ENCODE measurements around the gene APBA2. TPM values are rescaled to one million over a fixed set of nuclear protein-coding genes. Genes with fewer than 3 reads are reported as not detected.

The APBA2 gene
- total and polyA plus RNA-seq, 3 donors from 2014 or later, result 18.5 to 37.7 (median 29.5) TPM

GRCh38 chr15:29107971-29108645, 222.3 kb downstream of the APBA2 start:
- Histone ChIP-seq H3K27ac (no peak overlapping the region), H3K36me3 (ENCODE audit: low read depth, missing control alignments) (no peaks in the 10 kb centered on the region), H3K9me3 (no peaks in the 10 kb centered on the region), H3K27me3 (no peaks in the 10 kb centered on the region), H3K4me1 (peaks cover 8% of the 10 kb centered on the region), H3K4me3 (no peak overlapping the region)
- TF ChIP-seq, protein P1, sequence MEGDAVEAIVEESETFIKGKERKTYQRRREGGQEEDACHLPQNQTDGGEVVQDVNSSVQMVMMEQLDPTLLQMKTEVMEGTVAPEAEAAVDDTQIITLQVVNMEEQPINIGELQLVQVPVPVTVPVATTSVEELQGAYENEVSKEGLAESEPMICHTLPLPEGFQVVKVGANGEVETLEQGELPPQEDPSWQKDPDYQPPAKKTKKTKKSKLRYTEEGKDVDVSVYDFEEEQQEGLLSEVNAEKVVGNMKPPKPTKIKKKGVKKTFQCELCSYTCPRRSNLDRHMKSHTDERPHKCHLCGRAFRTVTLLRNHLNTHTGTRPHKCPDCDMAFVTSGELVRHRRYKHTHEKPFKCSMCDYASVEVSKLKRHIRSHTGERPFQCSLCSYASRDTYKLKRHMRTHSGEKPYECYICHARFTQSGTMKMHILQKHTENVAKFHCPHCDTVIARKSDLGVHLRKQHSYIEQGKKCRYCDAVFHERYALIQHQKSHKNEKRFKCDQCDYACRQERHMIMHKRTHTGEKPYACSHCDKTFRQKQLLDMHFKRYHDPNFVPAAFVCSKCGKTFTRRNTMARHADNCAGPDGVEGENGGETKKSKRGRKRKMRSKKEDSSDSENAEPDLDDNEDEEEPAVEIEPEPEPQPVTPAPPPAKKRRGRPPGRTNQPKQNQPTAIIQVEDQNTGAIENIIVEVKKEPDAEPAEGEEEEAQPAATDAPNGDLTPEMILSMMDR (IDR thresholded peaks at IDR 0.05), result no peak
- TF ChIP-seq POLR2A (IDR thresholded peaks at IDR 0.05), result no peak
- WGBS, 2 donors, result 72 to 91% methylated on average over 3 to 15 of the region's 15 CpGs
- DNase-seq, result no peak
- intact Hi-C loops (cut with DNase I; ENCODE audit: low total_unique reads), result no loop called here

DNA sequence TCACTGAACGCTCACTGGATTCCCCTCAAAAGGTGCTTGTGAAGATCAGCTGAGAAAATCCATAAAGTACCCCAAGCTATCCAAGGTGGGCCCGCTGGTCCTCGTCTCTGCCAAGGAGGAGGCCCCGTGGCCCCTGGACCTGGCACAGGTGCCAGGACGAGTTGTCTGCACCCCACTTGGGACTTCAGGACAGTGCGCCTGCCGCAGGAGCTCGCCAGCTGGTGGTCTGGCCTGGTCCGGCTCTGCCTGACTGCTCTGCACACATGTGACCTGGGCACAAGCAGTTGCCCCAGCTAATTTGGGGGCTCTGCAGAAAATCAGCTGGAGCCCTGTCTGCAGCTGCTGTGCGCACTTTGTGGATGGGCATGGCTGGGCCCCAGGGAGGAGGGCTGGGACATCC, 224.0 kb downstream of the APBA2 start:
- no peak for DNase-seq
- no peaks in the 10 kb centered on the region for H3K9me3 ChIP-seq
- no peaks in the 10 kb centered on the region for H3K36me3 ChIP-seq (ENCODE audit: low read depth, missing control alignments)
- WGBS, 2 donors, result 90 to 96% methylated on average over 2 to 10 of the region's 10 CpGs
- intact Hi-C loops (cut with DNase I; ENCODE audit: low total_unique reads), result no loop called here
- H3K27ac ChIP-seq, result no peak overlapping the region
- TF ChIP-seq POLR2A (IDR thresholded peaks at IDR 0.05), result no peak
- TF ChIP-seq, protein P1 (IDR thresholded peaks at IDR 0.05), result no peak
- peaks cover under 1% of the 10 kb centered on the region for H3K4me1 ChIP-seq
- no peaks in the 10 kb centered on the region for H3K27me3 ChIP-seq
- H3K4me3 ChIP-seq, result no peak overlapping the region

GRCh38 chr15:29110176-29110575, 224.4 kb downstream of the APBA2 start:
- no peak overlapping the region for H3K4me3 ChIP-seq
- no peak for TF ChIP-seq POLR2A (IDR thresholded peaks at IDR 0.05)
- TF ChIP-seq, protein P1 (IDR thresholded peaks at IDR 0.05), result no peak
- H3K36me3 ChIP-seq (ENCODE audit: low read depth, missing control alignments), result no peaks in the 10 kb centered on the region
- WGBS, 2 donors, result 94% methylated on average over 5 of the region's 5 CpGs; no CpG with 5 or more reads in 1 of the 2 donors
- intact Hi-C loops (cut with DNase I; ENCODE audit: low total_unique reads), result no loop called here
- H3K4me1 ChIP-seq, result peaks cover 2% of the 10 kb centered on the region
- DNase-seq, result no peak
- H3K27me3 ChIP-seq, result no peaks in the 10 kb centered on the region
- H3K27ac ChIP-seq, result no peak overlapping the region
- no peaks in the 10 kb centered on the region for H3K9me3 ChIP-seq

- DNase-seq, result no peak
- TF ChIP-seq, protein P1 (IDR thresholded peaks at IDR 0.05), result no peak
- no peak for TF ChIP-seq POLR2A (IDR thresholded peaks at IDR 0.05)
- no peak overlapping the region for H3K27ac ChIP-seq
- intact Hi-C loops (cut with DNase I; ENCODE audit: low total_unique reads), result no loop called here
- no peaks in the 10 kb centered on the region for H3K36me3 ChIP-seq (ENCODE audit: low read depth, missing control alignments)
- no peaks in the 10 kb centered on the region for H3K27me3 ChIP-seq
- no peaks in the 10 kb centered on the region for H3K9me3 ChIP-seq
- H3K4me1 ChIP-seq, result peaks cover 2% of the 10 kb centered on the region
- WGBS, 2 donors, result 92 to 96% methylated on average over 9 of the region's 9 CpGs
- H3K4me3 ChIP-seq, result no peak overlapping the region
These were observed 225.0 kb downstream of the APBA2 start for GRCh38 chr15:29110733-29111132.
